ENCODE results near the gene ADRB2. TPM values are rescaled to one million over a fixed set of nuclear protein-coding genes. Genes with fewer than 3 reads are reported as not detected.
A peak's percentile ranks its signal among the peaks of the same experiment; 100 is the strongest.

The ADRB2 gene
- total and polyA plus RNA-seq, 8 donors, result 0.70 to 14.2 (median 1.6) TPM

DNA sequence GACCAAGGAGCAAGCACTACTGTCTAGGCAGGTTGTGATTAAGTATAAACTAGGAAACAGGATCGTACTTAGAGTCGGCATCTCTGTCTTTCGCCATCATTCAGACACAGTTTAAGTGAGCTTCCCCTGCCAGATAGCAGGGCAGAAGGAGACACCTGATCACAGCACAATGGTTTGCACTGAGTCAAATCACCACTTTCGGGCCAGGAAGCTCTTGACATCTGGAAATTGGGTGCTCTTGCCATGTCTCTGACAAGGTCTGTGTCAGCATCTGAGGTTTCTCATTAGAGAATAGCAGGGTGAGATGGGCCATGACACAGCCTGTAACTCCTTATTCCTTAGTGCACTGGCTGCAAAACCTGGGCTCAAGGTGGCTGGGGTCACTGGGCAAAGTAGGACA is 8.3 kb downstream of the ADRB2 start:
- no peak for DNase-seq
- peaks cover 12 to 61% of the 10 kb centered on the region in 2 donors for H3K4me1 ChIP-seq
- H3K27me3 ChIP-seq, result no peaks in the 10 kb centered on the region
- intact Hi-C loops (cut with DNase I), result no loop called here
- H3K9me3 ChIP-seq, result no peaks in the 10 kb centered on the region
- no peak for ATAC-seq
- H3K36me3 ChIP-seq, result no peaks in the 10 kb centered on the region
- peak overlapping the region in 1 of 2 donors; percentile 37 for H3K27ac ChIP-seq
- H3K4me3 ChIP-seq, result no peak overlapping the region
- no peak for TF ChIP-seq CTCF (IDR thresholded peaks at IDR 0.05)

GRCh38 chr5:148836272-148837250 is 10.2 kb downstream of the ADRB2 start:
- no peaks in the 10 kb centered on the region for H3K36me3 ChIP-seq
- H3K9me3 ChIP-seq, result no peaks in the 10 kb centered on the region
- intact Hi-C loops (cut with DNase I), result no loop called here
- no peak for ATAC-seq
- H3K27ac ChIP-seq, result no peak overlapping the region
- DNase-seq, result no peak
- H3K4me3 ChIP-seq, result no peak overlapping the region
- peaks cover 15 to 45% of the 10 kb centered on the region in 2 donors for H3K4me1 ChIP-seq
- no peaks in the 10 kb centered on the region for H3K27me3 ChIP-seq
- TF ChIP-seq CTCF (IDR thresholded peaks at IDR 0.05), result no peak

GRCh38 chr5:148837383-148837782 is 11.0 kb downstream of the ADRB2 start:
- Histone ChIP-seq H3K9me3 (no peaks in the 10 kb centered on the region), H3K36me3 (no peaks in the 10 kb centered on the region), H3K4me3 (no peak overlapping the region), H3K27ac (no peak overlapping the region), H3K27me3 (no peaks in the 10 kb centered on the region), H3K4me1 (peaks cover 10 to 45% of the 10 kb centered on the region in 2 donors)
- ATAC-seq (no peak), DNase-seq (no peak)
- intact Hi-C loops (cut with DNase I), result no loop called here
- TF ChIP-seq CTCF (IDR thresholded peaks at IDR 0.05), result no peak

DNA sequence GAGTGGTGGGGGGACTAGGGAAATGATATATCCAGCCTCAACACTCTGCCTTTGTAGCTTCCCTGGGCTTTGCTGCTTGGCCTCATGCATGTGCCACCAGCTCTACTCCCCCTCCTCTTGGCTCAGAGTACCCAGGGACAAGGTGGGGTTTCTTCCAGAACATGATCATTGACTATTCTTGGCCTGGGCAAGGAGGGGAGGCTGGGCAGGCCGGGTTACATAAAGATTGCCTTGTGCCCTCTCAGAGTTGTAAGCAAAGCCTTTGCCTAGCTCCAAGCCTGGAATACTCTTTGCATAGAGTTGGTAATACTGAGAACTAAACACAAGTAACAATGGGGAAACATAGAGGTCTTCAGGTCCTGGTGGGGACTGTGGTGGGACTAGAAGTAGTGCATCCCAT is 11.9 kb downstream of the ADRB2 start:
- Histone ChIP-seq H3K4me1 (peaks cover 6 to 45% of the 10 kb centered on the region in 2 donors), H3K4me3 (no peak overlapping the region), H3K27ac (no peak overlapping the region), H3K27me3 (no peaks in the 10 kb centered on the region), H3K36me3 (no peaks in the 10 kb centered on the region), H3K9me3 (no peaks in the 10 kb centered on the region)
- ATAC-seq (no peak), DNase-seq (no peak)
- no peak for TF ChIP-seq CTCF (IDR thresholded peaks at IDR 0.05)
- intact Hi-C loops (cut with DNase I), result no loop called here

GRCh38 chr5:148839960-148840359 is 13.5 kb downstream of the ADRB2 start:
- Histone ChIP-seq H3K4me3 (no peak overlapping the region), H3K4me1 (peaks cover 6 to 47% of the 10 kb centered on the region in 2 donors), H3K27ac (no peak overlapping the region), H3K9me3 (no peaks in the 10 kb centered on the region), H3K36me3 (no peaks in the 10 kb centered on the region), H3K27me3 (no peaks in the 10 kb centered on the region)
- ATAC-seq (no peak), DNase-seq (no peak)
- intact Hi-C loops (cut with DNase I), result no loop called here
- TF ChIP-seq CTCF (IDR thresholded peaks at IDR 0.05), result no peak

All from left lung (tissue), 10 donors.